ENCODE data around the gene PAPSS1. TPM values are rescaled to one million over a fixed set of nuclear protein-coding genes. Genes with fewer than 3 reads are reported as not detected.

Gene PAPSS1
- polyA plus RNA-seq, 2 of the 4 experiments (the other 2 are of a cell fraction): 47.3 to 52.5 TPM

- ATAC-seq (no peak), DNase-seq (ENCODE audit: low read depth in 1 of 2, low spot score in 1 of 2) (no peak), FAIRE-seq (no peak)
- H3K4me2 ChIP-seq: no peak overlapping the region
- no peak overlapping the region for H3K27ac ChIP-seq
- H3K4me1 ChIP-seq: no peaks in the 10 kb centered on the region
- WGBS (ENCODE audit: missing lambda C conversion rate): 83% methylated on average over 2 of the region's 2 CpGs
- no peak overlapping the region for H3K4me3 ChIP-seq
- POLR2A ChIA-PET: no interaction called here
- TF ChIP-seq, protein P1, sequence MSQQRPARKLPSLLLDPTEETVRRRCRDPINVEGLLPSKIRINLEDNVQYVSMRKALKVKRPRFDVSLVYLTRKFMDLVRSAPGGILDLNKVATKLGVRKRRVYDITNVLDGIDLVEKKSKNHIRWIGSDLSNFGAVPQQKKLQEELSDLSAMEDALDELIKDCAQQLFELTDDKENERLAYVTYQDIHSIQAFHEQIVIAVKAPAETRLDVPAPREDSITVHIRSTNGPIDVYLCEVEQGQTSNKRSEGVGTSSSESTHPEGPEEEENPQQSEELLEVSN (IDR thresholded peaks at IDR 0.05; ENCODE audit: borderline replicate concordance, low read depth): no peak
- TF ChIP-seq CBX8 (IDR thresholded peaks at IDR 0.05) (no peak), HEYL (CRISPR knock-in tag; IDR thresholded peaks at IDR 0.05) (no peak), PHF8 (IDR thresholded peaks at IDR 0.05; ENCODE audit: borderline replicate concordance, low read depth) (no peak), NPAS2 (CRISPR knock-in tag; IDR thresholded peaks at IDR 0.05; ENCODE audit: borderline replicate concordance) (no peak), MAFK (IDR thresholded peaks at IDR 0.05; ENCODE audit: partially characterized antibody) (no peak), POLR2AphosphoS2 (conservative IDR thresholded peaks at IDR 0.05; ENCODE audit: low read length) (no peak), BCL3 (IDR thresholded peaks at IDR 0.05) (no peak), JUN (IDR thresholded peaks at IDR 0.05) (no peak), FOSL2 (IDR thresholded peaks at IDR 0.05) (no peak), FOSL2 (CRISPR knock-in tag; IDR thresholded peaks at IDR 0.05) (no peak), CEBPB (IDR thresholded peaks at IDR 0.05) (no peak), ESRRA (IDR thresholded peaks at IDR 0.05; ENCODE audit: borderline replicate concordance, low read length) (no peak), TFCP2L1 (CRISPR knock-in tag; IDR thresholded peaks at IDR 0.05) (no peak)
- CTCF ChIA-PET: no interaction called here
- H3K9me3 ChIP-seq: no peaks in the 10 kb centered on the region
Measured at GRCh38 chr4:107619731-107620130, 100.3 kb downstream of the PAPSS1 start.

GRCh38 chr4:107619066-107619465, 101.0 kb downstream of the PAPSS1 start:
- TF ChIP-seq, protein P1 (IDR thresholded peaks at IDR 0.05; ENCODE audit: borderline replicate concordance, low read depth): no peak
- TF ChIP-seq, protein P2, sequence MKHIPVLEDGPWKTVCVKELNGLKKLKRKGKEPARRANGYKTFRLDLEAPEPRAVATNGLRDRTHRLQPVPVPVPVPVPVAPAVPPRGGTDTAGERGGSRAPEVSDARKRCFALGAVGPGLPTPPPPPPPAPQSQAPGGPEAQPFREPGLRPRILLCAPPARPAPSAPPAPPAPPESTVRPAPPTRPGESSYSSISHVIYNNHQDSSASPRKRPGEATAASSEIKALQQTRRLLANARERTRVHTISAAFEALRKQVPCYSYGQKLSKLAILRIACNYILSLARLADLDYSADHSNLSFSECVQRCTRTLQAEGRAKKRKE (CRISPR knock-in tag; IDR thresholded peaks at IDR 0.05; ENCODE audit: low read depth): no peak
- TF ChIP-seq RAD21 (conservative IDR thresholded peaks at IDR 0.05 in 1 of 2, IDR thresholded peaks at IDR 0.05 in 1 of 2): no peak
- TF ChIP-seq SMC3 (IDR thresholded peaks at IDR 0.05): no peak
- TF ChIP-seq MAX (IDR thresholded peaks at IDR 0.05): no peak
- no peak for TF ChIP-seq RCOR1 (IDR thresholded peaks at IDR 0.05; ENCODE audit: low read depth, low read length)
- no peak for TF ChIP-seq ZFP36 (IDR thresholded peaks at IDR 0.05; ENCODE audit: borderline replicate concordance, partially characterized antibody)
- no peak for TF ChIP-seq JUNB (IDR thresholded peaks at IDR 0.05)
- TF ChIP-seq, protein P3, sequence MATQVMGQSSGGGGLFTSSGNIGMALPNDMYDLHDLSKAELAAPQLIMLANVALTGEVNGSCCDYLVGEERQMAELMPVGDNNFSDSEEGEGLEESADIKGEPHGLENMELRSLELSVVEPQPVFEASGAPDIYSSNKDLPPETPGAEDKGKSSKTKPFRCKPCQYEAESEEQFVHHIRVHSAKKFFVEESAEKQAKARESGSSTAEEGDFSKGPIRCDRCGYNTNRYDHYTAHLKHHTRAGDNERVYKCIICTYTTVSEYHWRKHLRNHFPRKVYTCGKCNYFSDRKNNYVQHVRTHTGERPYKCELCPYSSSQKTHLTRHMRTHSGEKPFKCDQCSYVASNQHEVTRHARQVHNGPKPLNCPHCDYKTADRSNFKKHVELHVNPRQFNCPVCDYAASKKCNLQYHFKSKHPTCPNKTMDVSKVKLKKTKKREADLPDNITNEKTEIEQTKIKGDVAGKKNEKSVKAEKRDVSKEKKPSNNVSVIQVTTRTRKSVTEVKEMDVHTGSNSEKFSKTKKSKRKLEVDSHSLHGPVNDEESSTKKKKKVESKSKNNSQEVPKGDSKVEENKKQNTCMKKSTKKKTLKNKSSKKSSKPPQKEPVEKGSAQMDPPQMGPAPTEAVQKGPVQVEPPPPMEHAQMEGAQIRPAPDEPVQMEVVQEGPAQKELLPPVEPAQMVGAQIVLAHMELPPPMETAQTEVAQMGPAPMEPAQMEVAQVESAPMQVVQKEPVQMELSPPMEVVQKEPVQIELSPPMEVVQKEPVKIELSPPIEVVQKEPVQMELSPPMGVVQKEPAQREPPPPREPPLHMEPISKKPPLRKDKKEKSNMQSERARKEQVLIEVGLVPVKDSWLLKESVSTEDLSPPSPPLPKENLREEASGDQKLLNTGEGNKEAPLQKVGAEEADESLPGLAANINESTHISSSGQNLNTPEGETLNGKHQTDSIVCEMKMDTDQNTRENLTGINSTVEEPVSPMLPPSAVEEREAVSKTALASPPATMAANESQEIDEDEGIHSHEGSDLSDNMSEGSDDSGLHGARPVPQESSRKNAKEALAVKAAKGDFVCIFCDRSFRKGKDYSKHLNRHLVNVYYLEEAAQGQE (IDR thresholded peaks at IDR 0.05): no peak
- no peak for TF ChIP-seq RNF2 (IDR thresholded peaks at IDR 0.05; ENCODE audit: borderline replicate concordance, low read depth)
- no peak for TF ChIP-seq RARB (CRISPR knock-in tag; IDR thresholded peaks at IDR 0.05)
- TF ChIP-seq EHMT2 (IDR thresholded peaks at IDR 0.05; ENCODE audit: low read depth): no peak
- TF ChIP-seq JUN (IDR thresholded peaks at IDR 0.05): no peak
- no peak for TF ChIP-seq FOSB (CRISPR knock-in tag; IDR thresholded peaks at IDR 0.05)
- no peak for TF ChIP-seq PBX3 (IDR thresholded peaks at IDR 0.05)
- TF ChIP-seq HOXB13 (CRISPR knock-in tag; IDR thresholded peaks at IDR 0.05; ENCODE audit: low read depth): no peak
- no peak for TF ChIP-seq HOXA7 (CRISPR knock-in tag; IDR thresholded peaks at IDR 0.05)
- TF ChIP-seq BCL3 (IDR thresholded peaks at IDR 0.05): no peak
- ChIA-PET POLR2A (no interaction called here), CTCF (no interaction called here)
- H3K4me2 ChIP-seq: no peak overlapping the region
- FAIRE-seq (no peak), DNase-seq (ENCODE audit: low read depth in 1 of 2, low spot score in 1 of 2) (no peak), ATAC-seq (no peak)
- no peak overlapping the region for H3K27ac ChIP-seq
- H3K9me3 ChIP-seq: no peaks in the 10 kb centered on the region
- 86% methylated on average over 2 of the region's 2 CpGs for WGBS (ENCODE audit: missing lambda C conversion rate)
- H3K4me3 ChIP-seq: no peak overlapping the region
- no peaks in the 10 kb centered on the region for H3K4me1 ChIP-seq

All from A549 (cell line).